ENCODE measurements around the gene SLC12A7.

Gene SLC12A7

GRCh38 chr5:1048162-1048721 is 63.6 kb downstream of the SLC12A7 start:
- no peak for DNase-seq

DNA sequence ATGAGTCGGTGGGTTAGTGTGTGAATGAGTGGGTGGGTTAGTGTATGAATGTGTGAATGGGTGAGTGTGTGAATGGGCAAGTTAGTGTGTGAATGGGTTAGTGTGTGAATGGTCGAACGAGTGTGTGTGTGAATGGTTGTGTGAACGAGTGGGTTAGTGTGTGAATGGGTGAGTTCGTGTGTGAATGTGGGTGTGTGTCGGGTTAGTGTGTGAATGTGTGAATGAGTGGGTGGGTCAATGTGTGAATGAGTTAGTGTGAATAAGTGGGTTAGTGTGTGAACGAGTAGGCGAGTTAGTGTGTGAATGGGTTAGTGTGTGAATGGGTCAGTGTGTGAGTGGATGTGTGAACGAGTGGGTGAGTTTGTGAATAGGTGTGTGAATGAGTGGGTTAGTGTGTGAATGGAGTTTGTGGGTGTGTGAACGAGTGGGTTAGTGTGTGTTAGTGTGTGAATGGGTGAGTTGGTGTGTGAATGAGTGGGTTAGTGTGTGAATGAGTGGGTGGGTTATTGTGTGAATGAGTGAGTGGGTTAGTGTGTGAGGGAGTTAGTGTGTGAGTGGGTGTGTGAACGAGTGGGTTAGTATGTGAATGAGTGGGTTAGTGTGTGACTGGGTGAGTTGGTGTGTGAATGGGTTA is 64.4 kb downstream of the SLC12A7 start:
- DNase-seq = no peak

- no peak for DNase-seq
Observed at GRCh38 chr5:1045960-1046560, 65.8 kb downstream of the SLC12A7 start.

DNA sequence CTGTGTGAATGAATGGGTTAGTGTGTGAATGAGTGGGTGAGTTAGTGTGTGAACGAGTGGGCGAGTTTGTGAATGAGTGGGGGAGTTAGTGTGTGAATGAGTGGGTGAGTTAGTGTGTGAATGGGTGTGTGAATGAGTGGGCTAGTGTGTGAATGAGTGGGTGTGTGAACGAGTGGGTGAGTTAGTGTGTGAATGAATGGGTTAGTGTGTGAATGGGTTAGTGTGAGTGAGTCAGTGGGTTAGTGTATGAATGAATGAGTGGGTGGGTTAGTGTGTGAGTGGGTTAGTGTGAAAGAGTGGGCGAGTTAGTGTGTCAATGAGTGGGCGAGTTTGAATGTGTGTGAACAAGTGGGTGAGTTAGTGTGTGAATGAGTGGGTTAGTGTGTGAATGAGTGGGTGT is 67.7 kb downstream of the SLC12A7 start:
- no peak for DNase-seq

GRCh38 chr5:1043327-1043726 is 68.5 kb downstream of the SLC12A7 start:
- DNase-seq = no peak

GRCh38 chr5:1042626-1043025 is 69.2 kb downstream of the SLC12A7 start:
- DNase-seq = no peak

DNA sequence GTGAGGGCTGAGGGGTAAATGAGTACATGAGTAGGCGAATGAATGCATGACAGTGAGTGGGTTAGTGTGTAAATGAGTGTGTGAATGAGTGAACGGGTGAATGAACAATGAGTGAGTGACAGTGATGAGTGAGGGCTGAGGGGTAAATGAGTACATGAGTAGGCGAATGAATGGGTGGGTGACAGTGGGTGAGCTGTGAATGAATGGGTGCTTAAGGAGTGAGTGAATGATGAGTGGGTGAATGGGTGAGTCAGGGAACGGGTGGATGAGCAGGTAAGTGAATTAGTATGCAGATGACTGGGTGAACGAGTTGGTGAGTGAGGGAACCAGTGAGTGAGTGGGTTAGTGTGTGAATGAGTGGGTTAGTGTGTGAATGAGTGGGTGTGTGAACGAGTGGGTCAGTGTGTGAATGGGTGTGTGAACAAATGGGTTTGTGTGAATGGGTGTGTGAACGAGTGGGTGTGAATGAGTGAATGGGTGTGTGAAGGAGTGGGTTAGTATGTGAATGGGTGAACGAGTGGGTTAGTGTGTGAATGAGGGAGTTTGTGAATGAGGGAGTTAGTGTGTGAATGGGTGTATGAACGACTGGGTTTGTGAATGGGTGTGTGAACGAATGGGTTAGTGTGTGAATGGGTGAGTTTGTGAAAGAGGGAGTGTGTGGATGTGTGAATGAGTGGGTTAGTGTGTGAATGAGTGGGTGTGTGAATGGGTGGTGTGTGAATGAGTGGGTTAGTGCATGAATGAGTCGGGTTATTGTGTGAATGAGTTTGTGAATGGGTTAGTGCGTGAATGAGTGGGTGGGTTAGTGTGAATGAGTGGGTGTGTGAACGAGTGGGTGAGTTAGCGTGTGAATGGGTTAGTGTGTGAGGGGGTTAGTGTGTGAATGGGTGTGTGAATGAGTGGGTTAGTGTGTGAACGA is 70.4 kb downstream of the SLC12A7 start:
- DNase-seq = no peak

DNA sequence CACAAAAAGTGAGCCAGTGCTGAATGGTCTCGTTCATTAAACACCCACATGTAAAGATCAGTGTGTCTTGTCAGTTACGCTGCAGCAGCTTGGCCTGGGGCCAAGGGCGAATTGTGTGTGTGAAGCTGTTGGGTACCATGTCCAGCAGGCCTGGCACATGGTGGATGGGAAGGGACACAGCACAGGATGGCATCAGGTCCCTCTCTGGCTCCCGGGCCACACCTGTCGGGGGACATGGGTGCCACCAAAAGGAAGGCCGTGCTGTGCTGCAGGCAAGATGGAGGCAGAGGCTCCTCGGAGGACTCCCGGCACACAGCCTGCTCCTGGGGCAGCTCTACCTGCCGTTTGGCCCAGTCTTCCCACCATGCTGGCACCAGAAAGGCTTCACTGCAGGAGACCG is 71.3 kb downstream of the SLC12A7 start:
- no peak for DNase-seq

DNA sequence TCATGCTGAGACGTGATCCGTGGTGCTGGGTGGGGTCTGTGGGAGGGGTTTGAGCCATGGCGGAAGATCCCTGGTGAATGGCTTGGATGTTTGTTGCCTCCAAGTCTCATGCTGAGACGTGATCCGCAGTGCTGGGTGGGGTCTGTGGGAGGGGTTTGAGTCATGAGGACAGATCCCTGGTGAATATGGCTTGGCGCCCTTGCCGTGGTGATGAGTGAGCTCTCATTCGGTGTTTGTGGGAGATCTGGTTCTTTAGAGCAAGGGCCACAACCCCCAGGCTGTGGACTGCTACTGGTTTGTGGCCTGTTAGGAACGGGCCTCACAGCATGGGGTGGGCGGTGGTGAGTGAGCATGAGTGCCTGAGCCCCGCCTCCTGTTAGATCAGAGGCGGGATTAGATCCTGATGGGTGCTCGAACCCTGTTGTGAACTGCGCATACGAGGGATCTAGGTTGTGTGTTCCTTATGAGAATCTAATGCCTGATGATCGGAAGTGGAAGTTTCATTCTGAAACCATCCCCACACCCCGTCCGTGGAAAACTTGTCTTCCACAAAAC is 72.1 kb downstream of the SLC12A7 start:
- DNase-seq = no peak

GRCh38 chr5:1039210-1039548 is 72.7 kb downstream of the SLC12A7 start:
- no peak for DNase-seq

GRCh38 chr5:1038417-1039209 is 73.2 kb downstream of the SLC12A7 start:
- no peak for DNase-seq

DNA sequence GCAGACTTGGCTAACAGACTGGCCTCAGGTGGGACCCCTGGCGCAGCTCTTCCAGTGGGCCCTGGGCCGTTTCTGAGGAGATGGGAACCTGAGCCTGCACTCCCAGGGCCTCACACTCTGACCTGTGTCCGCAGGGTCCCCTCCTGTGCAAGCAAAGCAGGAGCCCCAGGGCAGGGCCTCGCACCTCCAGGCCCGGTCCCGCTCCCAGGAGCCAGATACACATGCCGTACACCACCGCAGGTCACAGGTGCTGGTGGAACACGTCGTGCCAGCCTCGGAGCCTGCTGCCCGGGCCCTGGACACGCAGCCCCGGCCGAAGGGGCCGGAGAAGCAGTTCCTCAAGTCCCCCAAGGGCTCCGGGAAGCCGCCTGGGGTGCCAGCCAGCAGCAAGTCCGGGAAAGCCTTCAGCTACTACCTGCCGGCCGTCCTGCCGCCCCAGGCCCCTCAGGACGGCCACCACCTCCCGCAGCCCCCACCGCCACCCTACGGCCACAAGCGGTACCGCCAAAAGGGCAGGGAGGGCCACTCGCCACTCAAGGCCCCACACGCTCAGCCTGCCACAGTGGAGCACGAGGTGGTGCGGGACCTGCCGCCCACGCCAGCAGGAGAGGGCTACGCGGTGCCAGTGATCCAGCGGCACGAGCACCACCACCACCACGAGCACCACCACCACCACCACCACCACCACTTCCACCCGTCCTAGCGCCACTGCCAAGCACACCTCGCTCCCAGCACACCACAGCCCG is 74.0 kb downstream of the SLC12A7 start:
- no peak for DNase-seq

- no peak for DNase-seq
Observed at GRCh38 chr5:1037123-1037670, 74.7 kb downstream of the SLC12A7 start.

DNA sequence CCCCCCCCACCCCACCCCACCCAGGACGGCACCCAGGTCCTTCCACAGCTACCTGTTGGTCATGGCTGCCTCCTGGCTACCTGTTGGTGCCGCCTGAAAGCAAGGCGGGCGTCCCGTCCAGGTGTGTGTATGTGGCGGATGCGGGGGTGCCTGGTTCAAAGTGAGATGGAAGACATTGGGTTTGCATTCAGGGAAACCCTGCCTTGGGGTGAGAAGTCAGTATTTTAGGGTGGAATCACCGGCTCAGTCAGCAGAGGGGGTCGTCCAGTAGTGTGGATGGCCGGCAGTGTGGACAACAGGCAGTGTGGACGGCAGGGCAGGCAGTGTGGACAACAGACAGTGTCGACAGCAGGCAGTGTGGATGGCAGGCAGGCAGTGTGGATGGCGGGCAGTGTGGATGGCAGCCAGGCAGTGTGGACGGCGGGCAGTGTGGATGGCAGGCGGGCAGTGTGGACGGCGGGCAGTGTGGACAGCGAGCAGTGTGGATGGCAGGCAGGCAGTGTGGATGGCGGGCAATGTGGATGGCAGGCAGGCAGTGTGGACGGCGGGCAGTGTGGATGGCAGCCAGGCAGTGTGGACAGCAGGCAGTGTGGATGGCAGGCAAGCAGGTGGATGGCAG is 75.2 kb downstream of the SLC12A7 start:
- DNase-seq = no peak

DNA sequence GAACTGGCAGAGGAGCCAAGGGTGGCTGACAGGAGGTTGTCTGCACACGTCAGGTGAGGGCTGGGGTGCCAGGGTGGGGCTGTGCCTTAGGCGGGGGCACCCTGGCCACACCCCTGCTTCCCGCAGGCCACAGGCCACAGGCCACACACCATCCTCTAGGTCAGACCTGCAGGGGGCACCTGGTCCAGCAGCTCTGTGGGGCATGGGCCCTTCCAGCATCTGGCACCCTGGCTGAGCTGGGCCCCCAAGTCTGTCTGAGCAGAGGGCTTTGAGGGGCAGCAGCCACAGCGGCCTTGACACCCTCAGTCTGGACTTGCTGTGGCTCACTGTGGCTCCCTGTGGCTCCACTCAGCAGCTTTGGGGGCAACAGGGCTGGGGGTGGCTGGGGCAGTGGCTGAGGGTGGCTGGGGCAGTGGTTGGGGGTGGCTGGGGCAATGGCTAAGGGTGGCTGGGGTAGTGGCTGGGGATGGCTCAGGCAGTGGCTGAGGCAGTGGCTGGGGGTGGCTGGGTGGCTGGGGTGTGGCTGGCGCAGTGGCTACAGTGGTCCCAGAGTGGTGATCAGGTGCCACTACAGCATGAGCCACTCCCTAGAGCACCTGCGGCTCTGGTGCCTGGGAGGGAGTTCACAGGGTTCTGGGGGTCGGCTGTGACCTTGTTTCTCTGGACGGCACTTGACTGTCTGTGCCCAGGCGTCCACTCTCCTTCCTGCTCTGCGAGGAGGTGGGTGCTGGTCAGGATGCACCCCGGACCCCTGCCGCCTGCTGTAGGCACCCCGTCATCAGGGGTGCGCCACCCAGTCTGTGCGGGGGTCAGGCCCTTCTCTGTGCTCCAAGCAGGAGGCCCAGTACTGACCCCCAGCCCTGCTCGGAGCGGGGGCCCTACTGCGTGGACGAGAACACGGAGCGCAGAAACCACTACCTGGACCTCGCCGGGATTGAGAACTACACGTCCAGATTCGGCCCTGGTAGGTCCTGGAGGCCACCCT is 76.2 kb downstream of the SLC12A7 start:
- DNase-seq = no peak

- DNase-seq = no peak
Observed at GRCh38 chr5:1034986-1035385, 76.9 kb downstream of the SLC12A7 start.

GRCh38 chr5:1034421-1034905 is 77.4 kb downstream of the SLC12A7 start:
- no peak for DNase-seq

GRCh38 chr5:1033606-1034420 is 78.0 kb downstream of the SLC12A7 start:
- no peak for DNase-seq

GRCh38 chr5:1033178-1033577 is 78.7 kb downstream of the SLC12A7 start:
- no peak for DNase-seq

Measured in activated CD4-positive, alpha-beta T cell treated with anti-CD3 and anti-CD28 coated beads, Interleukin-2, amount 50 U/mL, for 4 hours (primary cell).